Liver (tissue), 3 donors: ENCODE results near the gene GAB2.

Source experiments
- CTCF ChIP-seq: fragments of 150-350 bp; IDR thresholded peaks from 2 replicates; pipeline ENCODE4 v1.5.1; 2017; ENCODE audit warnings: improper control_type of control experiment, low read depth, low read length; ENCODE audit not compliant: missing input control
- EGR1 ChIP-seq, 2 donors: IDR thresholded peaks; 2 replicates each; pipeline ENCODE4 v1.6.1; 2016 to 2018; ENCODE audit warnings: antibody characterized with exemption in 2 of 2, low read depth in 2 of 2
- REST ChIP-seq: IDR thresholded peaks from 2 replicates; pipeline ENCODE4 v1.6.1; 2016; ENCODE audit warnings: antibody characterized with exemption, mild to moderate bottlenecking
- RXRA ChIP-seq, 2 donors: IDR thresholded peaks; 2 replicates each; pipeline ENCODE4 v1.6.1; 2017 to 2018; ENCODE audit warnings: antibody characterized with exemption in 2 of 2, mild to moderate bottlenecking in 1 of 2
- TAF1 ChIP-seq: conservative IDR thresholded peaks from 2 replicates; pipeline ENCODE4 v1.6.1; 2016; ENCODE audit warnings: antibody characterized with exemption, mild to moderate bottlenecking
- TF ChIP-seq, protein P1 (sequence below): IDR thresholded peaks from 2 replicates; pipeline ENCODE4 v1.6.1; 2016; ENCODE audit warnings: antibody characterized with exemption
- donor health status: healthy.
- donor health status: healthy.

- TF ChIP-seq EGR1 (IDR thresholded peaks at IDR 0.05; ENCODE audit: low read depth in 2 of 2) (no peak), CTCF (no peak), TAF1 (no peak), REST (no peak), RXRA (IDR thresholded peaks at IDR 0.05) (no peak)
- TF ChIP-seq, protein P1, sequence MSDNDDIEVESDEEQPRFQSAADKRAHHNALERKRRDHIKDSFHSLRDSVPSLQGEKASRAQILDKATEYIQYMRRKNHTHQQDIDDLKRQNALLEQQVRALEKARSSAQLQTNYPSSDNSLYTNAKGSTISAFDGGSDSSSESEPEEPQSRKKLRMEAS: no peak
These were observed 200.9 kb downstream of the GAB2 start for GRCh38 chr11:78216571-78217287.
